GM15510 (cell line): Measurements from ENCODE around the gene VRK3.
A peak's percentile ranks its signal among the peaks of the same experiment; 100 is the strongest.

Experiments
- POLR2A ChIP-seq: IDR thresholded peaks from 3 replicates; pipeline ENCODE4 v1.6.1; 2011; ENCODE audit warnings: borderline replicate concordance; ENCODE audit not compliant: insufficient read length; ENCODE audit errors: extremely low read depth

VRK3 gene, protein sequence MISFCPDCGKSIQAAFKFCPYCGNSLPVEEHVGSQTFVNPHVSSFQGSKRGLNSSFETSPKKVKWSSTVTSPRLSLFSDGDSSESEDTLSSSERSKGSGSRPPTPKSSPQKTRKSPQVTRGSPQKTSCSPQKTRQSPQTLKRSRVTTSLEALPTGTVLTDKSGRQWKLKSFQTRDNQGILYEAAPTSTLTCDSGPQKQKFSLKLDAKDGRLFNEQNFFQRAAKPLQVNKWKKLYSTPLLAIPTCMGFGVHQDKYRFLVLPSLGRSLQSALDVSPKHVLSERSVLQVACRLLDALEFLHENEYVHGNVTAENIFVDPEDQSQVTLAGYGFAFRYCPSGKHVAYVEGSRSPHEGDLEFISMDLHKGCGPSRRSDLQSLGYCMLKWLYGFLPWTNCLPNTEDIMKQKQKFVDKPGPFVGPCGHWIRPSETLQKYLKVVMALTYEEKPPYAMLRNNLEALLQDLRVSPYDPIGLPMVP

DNA sequence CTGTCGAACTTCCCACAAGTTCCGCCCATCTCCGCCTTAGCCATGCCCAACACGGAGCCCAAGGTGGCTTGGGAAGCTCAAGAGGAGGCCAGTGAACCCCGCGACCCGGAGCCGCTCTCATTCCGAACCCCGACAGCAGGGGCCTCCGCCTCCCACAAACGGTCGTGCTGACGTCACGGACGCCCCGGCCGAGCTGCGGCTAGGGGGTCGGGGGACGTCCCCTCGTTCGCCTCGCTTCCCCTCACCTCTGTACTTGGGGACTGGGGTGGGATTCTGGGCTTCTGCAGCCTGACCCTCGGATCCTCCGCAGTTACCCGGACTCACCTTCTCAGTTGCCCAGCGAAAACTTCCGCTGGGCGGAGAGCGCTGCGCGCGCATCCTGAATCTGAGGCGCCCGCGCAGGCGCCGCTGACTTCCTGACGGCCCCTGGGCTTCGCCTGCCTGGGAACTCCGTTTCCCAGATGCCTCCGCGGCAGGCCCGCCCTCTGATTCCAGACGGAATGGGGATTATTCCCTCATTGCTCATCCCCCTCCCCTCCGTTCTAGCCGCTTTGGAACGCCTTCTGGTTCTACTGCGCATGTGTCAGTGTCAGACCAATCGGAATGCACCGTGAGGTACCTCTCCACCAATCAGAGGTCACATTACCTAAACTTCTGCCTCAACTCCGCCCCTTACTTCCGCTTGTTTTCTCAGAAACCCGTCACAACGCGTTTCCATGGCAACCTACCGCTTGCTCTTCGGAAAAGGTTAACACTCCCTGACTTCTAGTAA is at the start of gene VRK3:
Gene VRK3, minus strand, starts transcription at position 351 of the 772 bp plus-strand sequence. CDS start 9,210 bp downstream, outside the sequence.
- TF ChIP-seq POLR2A: peak; percentile 75

GRCh38 chr19:50067575-50067974 is 42.4 kb upstream of the VRK3 start:
- no peak for TF ChIP-seq POLR2A

DNA sequence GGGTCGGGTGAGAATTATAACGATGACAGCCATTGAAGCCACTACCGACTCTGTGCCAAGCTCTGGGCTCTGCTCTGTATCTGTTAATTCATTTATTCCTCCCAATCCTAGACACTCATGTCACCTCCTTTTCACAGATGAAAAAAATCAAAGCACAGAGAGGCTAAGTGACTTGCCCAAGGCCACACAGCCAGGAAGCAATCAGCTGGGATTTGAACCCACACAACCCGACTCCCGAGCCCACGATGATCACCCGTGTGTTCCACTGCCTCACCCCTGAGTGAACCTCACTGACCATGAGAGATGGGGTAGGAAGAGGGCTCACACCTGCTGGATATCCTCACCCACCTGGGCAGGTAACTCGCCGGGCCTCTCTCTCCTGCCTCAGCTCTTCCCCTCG is 40.8 kb upstream of the VRK3 start:
- no peak for TF ChIP-seq POLR2A

DNA sequence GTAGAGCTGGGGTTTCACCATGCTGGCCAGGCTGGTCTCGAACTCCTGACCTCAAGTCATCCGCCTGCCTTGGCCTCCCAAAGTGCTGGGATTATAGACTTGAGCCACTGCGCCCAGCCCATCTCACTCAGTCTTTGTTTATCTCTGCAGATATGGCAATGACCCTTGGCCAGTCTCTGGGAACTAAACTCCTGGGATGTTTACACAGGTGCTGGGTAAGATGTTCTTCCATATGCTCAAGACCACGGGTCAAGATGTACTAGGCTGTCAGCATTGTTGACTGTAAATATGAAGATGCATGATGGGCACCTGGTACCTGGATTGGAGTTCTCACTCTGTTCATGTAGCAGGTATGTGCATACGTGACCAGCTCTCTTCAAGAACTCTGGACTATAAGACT is 36.5 kb upstream of the VRK3 start:
- no peak for TF ChIP-seq POLR2A

GRCh38 chr19:50060107-50060506 is 34.9 kb upstream of the VRK3 start:
- TF ChIP-seq POLR2A: no peak

DNA sequence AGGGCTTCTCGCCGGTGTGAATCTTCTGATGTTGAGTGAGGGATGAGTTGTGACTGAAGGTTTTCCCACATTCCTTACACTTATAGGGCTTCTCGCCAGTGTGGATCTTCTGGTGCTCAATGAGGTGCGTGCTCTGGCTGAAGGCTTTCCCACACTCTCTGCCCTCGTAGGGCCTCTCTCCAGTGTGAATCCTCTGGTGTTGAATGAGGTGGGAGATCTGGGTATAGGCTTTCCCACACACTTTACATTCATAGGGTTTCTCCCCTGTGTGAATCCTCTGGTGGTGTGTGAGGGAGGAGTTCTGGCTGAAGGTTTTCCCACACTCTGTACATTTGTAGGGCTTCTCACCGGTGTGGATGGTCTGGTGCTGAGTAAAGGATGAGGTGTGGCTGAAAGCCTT is 33.9 kb upstream of the VRK3 start:
- TF ChIP-seq POLR2A: no peak

DNA sequence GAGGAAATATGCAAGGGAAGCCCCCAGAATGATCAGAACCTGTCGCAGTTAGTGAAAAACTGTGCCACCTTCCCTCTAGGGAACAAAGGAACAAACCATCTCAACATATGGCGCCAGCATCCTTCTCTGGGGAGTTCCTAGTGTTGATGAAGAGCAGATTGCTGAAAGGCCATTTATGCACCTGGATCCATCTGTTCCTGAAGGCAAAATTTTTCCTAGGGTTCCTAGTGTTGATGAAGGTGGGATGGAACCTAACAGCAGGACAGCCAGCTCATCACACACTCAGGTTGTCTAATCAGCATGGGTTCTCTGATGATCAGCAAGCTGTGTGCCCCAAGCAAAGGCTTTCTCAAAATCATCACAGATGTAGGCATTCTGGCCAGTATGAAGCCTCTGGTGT is 33.3 kb upstream of the VRK3 start:
- no peak for TF ChIP-seq POLR2A

DNA sequence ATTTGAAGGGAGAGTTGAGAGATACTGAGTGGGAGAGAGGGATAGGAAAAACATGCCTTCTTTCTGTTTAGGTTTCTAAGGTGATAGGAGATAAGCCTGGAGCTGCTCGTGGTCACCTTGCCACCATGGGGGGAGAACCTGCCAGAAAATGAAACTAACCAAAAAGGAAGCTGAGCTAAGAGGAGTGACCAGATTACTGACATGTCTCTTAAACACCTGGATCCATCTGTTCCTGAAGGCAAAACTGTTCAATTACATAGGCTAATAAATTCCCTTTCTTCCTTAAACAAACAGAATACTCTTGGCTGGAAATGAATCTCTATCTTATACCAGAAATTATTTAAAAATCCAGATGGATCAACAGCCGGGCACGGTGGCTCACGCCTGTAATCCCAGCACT is 27.9 kb upstream of the VRK3 start:
- TF ChIP-seq POLR2A: no peak

DNA sequence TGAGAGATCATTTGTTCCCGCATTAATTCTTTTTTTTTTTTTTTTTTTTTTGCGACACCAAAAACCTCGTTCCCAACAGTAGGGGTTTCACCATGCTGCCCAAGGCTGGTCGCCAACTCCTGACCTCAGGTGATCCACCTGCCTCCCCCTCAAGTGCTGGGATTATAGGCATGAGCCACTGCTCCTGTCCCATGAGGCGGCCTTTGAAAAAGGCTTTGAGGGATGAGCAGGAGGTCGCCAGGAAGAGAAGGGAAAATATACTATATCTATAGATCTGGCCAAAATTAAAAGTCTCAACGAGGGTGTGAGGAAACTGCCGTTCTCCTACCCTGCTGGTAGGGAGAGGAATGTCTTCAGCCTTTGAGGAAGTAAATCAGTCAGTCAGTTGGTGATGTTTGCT is 26.8 kb upstream of the VRK3 start:
- no peak for TF ChIP-seq POLR2A

GRCh38 chr19:50050406-50051227 is 25.4 kb upstream of the VRK3 start:
- TF ChIP-seq POLR2A: no peak

- no peak for TF ChIP-seq POLR2A
Measured at GRCh38 chr19:50047671-50048070, 22.5 kb upstream of the VRK3 start.

GRCh38 chr19:50046649-50047503 is 21.7 kb upstream of the VRK3 start:
- TF ChIP-seq POLR2A: no peak

DNA sequence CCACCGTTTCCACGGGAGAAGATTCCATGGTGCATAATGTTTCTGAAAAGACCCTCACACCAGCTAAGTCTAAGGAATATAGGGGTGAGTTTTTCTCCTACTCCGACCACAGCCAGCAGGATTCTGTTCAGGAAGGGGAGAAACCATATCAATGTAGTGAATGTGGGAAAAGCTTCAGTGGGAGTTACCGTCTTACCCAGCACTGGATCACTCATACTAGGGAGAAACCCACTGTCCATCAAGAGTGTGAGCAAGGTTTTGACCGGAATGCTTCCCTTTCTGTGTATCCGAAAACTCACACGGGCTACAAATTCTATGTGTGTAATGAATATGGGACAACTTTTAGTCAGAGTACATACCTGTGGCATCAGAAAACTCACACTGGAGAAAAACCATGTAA is 19.8 kb upstream of the VRK3 start:
- no peak for TF ChIP-seq POLR2A

- no peak for TF ChIP-seq POLR2A
Measured at GRCh38 chr19:50043967-50044366, 18.8 kb upstream of the VRK3 start.
